ENCODE measurements around the gene CORO1C.

Gene CORO1C

DNA sequence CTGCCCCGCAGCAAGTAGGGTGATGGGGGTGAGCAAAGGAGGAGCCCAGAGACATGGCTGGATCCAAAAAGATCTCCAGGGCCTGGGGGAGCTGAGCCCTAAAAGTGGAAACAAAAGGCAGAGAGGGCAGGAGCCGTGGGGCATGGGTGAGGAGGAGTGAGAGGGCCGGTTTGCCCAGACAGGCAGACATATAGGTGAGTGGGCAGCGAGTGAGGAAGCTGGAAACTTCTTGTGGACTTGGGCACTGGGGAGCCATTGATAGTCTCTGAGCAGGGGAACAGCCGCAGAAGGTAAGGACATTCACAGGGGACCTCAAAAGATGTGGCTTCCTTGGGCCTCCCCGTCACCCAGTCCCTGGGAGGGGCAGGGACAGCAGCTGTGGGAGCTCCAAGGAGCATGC is 116.7 kb downstream of the CORO1C start:
- DNase-seq (ENCODE audit: low read depth): no peak

DNA sequence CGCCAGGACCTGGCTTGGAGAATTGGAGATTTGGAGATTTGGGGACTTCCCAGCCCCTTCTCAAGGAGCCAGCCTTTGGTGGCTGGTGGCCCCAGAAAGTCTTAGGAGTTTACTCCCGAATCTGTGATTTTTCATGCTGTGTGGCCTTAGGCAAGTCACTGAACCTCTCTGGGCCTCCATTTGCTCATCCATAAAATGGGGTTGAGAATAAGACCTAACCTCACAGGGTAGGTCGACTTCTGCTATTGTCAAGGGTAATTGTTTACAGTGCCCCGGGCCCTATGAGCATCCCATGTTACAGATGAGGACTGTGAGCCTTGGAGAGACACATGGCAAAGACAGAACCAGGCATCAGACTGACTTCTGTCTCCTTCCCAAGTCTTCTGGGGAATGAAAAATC is 117.3 kb downstream of the CORO1C start:
- DNase-seq (ENCODE audit: low read depth): no peak

DNA sequence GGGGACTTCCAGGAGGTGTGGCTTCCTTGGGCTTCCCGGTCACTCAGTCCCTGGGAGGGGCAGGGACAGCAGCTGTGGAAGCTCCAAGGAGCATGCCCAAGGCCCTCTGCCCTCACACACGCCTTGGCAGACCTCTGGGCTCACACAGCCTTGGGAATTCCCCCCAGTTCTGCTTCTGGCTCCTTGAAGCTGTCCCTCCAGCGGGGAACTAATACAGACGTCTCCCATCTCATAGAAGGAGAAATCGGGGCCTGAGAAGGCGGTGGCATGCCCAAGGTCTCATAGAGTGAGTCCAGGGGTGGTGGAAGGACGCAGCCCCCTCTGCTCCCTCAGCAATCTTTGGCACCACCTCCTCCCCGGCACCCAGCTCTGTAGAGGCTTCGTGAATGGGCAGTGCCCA is 117.8 kb downstream of the CORO1C start:
- DNase-seq (ENCODE audit: low read depth): no peak

DNA sequence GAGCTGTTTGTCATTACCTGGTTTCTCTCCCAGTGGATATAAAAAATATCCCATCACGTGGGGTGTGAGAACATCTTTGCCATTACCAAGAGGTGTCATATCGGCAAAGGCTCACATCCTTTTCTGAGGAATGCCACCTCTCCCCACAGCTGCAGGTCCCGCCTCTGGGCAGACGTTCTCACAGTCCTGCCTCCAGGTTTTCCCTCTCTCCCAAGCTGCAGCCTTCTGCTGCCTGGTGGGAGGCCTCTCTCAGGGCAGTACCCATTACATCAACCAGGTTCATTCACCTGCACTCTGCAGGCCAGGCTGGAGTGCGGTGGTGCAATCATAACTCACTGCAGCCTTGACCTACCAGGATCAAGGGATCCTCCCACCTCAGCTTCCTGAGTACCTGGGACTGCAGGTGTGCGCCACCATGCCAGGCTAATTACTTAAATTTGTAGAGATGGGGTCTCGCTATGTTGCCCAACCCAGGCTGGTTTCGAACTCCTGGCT is 118.5 kb downstream of the CORO1C start:
- DNase-seq (ENCODE audit: low read depth): no peak

DNA sequence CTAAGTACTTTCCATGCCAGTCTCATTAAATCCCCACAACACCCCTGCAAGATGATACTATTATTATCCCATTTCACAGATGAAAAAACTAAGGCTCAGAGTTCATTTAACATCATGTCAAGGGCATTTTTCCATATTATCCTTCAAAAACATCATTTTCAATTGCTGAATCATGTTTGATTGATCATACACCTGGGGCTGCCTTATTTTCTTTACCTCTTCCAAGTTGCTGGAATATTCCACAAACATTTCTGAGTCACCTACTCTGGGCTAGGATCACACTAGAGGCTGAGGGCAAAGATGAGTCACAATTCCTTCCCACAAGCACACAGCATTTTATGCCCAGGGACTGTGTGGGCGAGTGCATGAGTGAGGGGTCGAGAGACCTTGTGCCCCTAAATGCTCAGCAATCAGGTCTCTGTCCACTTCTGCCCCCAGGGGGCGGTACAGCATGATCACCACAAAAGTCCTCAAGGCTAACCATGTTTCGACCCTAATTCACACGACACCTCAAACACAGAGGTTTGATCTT is 119.4 kb downstream of the CORO1C start:
- no peak for DNase-seq (ENCODE audit: low read depth)

DNA sequence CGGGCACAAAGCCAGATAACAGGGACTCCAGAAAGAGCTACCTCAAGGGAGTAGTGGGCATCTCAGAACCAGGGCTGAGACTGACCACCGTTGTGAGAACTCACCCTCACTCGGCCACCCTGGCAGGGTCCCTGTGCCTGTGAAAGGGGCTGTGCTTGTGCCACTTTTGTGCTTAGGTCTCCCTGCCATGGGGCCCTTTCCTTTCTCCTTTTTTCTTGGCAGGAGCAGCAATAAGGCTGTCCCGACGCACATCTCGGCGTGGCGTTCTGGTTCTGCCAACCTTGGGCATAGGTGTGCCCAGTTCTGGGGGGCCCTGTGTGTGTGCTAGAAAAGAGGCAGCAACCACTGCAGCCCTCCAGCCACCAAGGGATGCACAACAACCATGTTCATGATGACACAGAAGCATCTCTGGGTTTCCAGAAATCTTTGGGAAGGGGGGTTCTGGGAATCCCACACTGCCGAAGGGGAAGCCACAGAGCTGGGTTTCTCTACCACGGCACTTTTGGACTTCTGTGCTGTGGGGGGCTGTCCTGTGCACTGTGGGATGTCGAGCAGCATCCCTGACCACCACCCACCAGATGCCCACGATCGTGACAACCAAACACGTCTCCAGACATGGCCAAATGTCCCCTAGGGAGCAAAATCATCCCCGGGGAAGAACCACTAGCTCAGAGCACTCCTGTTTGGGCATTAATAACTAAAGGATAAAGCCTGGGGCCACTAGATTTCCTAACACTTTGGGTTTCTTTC is 120.3 kb downstream of the CORO1C start:
- no peak for DNase-seq (ENCODE audit: low read depth)

DNA sequence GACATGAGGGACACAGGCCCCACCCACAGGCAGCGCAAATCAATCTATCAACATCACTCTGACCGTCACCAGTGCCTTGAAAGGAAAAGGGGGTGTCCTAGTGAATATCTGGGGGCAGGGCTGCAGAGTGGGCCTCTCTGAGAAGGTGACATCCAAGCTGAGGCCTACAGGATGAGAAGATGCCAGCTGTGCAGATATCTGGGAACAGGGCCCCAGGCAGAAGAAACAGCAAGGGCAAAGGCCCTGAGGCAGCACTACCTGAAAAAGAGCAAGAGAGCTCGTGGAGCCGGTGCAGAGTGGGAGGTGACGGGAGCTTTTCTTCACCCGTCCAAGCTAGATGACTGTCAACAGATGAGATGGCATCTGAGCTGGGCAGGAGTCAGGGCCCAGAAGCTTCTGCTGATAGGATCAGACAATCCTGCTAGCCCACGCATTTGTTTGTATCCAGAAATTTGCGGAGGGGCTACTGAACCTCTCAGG is 120.9 kb downstream of the CORO1C start:
- DNase-seq (ENCODE audit: low read depth): no peak

DNA sequence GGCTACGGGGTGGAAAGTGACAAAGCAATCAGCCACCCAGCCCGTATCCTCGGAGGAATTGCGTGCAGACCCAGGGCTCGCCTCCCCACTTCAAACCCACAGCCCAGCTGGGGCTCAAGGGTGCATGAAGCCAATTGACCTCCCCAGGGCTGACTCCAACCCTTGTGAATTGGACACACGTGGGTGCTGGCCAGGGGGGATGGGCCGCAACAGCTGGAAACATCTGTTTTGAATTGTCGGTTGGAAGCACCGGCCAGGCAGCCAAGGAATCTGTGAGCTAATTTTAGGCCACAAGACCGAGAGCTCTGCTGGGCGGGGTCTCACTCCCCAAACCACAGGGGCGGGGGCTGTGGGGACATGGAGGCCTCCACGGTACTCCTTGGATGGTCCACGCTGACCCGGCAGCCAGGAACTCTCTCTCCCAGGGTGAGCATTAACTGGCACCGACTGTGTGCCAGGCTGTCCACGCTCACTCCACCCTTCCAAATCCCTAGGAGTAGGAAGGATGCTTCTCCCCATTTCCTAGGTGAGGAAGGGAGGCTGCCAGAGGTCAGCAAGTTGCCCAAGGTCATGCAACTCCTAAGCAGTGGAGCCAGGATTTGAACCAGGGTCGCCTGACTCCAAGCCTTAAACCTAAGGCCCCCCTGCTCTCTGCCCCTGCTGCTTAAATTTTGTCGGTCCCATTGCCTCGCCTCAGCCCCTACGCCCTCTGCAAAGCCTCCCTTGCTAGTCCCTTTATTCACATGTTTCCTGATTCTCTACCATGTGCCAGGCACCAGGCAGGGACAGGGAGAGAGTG is 121.6 kb downstream of the CORO1C start:
- DNase-seq (ENCODE audit: low read depth): no peak

DNA sequence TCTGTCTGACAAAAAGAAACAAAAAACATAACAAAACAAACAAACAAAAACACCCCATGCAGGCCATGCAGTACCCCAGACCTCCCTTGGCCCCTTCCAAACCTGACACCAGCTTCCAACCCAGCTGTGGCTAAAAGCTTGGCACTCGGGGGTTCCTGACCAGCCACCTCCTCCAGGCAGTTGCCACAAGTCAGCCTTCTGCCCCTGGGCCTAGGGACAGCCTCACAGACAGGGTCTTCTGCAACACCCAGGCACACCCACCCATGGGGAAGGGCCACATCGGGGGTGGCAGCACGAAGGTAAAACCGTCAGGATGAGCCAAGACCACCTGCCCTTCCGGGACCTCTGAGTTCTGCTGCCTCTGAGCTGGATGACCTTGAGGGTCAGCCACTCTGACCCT is 122.7 kb downstream of the CORO1C start:
- DNase-seq (ENCODE audit: low read depth): no peak

DNA sequence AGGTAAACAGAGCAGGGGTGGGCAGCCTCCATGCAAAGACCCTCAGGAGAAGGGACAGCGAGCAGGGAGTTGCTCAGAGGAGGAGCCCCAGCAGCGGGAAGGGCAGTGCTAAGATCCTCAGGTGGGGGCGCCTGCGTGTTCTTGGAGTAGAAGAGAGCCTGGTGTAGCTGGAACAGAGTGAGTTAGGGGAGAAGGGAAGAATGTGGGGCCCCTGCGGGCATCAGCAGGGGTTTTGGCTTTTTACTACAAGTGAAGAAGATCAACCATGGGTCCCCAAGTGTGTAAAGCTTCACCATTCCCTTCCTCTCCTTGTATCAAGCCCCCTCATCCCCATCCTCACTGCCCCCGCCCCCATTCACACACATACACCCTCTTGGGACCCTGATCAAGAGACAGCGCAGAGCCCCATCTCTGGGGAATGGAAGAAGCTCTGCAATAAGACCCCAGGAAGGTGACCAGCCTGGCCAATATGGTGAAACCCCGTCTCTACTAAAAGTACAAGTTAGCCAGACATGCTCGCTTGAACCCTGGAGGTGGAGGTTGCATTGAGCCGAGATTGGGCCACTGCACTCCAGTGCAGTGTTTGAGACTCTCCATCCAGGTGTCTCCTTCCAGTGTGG is 123.2 kb downstream of the CORO1C start:
- no peak for DNase-seq (ENCODE audit: low read depth)

DNA sequence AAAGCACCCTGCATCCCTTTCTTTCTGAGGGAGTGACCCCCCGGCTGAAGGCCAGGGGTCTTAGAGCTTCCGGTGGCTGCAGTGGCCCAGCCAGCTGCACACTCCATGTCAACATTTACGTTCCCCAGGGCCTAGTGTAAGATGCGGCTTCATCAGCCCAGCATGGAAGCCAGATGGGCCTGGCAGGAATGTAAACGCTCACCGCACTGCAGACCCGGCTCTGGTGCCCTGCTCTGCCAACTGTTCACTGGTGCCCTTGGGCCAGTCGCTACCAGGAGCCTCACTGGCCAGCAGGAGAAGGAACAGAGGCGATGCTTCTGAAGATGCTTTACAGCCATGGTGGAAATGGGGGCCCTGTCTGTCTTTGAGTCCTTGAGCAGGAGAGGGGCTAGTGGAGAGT is 124.8 kb downstream of the CORO1C start:
- DNase-seq (ENCODE audit: low read depth): no peak

DNA sequence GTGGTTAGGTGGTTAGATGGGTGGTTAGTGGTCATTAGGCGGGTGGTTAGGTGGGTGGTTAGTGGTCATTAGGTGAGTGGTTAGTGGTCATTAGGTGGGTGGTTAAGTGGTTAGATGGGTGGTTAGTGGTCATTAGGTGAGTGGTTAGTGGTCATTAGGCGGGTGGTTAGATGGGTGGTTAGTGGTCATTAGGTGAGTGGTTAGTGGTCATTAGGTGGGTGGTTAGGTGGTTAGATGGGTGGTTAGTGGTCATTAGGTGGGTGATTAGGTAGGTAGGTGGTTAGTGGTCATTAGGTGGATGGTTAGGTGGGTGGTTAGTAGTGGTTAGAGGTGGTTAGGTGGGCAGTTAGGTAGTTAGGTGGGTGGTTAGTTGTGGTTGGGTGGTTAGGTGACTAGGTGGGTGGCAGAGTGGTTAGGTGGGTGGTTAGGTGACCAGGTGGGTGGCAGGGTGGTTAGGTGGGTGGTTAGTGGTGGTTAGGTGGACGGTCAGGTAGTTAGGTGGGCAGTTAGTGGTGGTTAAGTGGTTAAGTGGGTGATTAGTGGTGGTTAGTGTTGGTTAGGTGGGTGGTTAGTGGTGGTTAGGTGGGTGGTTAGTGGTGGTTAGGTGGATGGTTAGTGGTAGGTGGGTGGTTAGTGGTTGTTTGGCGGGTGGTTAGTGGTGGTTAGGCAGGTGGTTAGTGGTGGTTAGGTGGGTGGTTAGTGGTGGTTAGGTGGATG is 125.5 kb downstream of the CORO1C start:
- no peak for DNase-seq (ENCODE audit: low read depth)

DNA sequence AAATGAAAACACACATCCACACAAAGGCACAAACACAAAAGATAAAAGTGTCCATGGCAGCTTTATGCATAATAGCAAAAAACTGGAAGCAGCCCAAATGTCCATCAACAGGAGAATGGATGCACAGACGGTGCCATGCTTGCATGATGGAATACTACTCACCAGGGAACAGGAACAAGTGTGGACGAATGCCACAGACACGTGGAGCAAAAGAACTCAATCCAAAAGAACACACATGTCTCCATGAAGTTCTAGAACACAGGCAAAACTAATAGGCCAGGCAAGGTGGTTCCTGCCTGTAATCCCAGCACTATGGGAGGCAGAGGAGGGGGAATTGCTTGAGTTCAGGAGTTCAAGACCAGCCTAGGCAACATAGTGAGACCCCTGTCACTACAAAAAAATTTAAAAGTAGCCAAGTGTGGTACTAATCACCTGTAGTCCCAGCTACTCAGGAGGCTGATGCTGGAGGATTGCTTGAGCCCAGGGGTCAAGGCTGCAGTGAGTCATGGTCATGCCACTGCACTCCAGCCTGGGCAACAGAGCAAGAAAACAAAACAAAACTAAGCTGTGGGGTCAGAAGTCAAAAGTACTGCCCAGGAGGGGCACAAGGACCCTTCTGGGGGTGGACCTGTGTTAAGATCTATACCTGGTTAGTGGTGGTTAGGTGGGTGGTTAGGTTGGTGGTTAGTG is 126.2 kb downstream of the CORO1C start:
- DNase-seq (ENCODE audit: low read depth): no peak

DNA sequence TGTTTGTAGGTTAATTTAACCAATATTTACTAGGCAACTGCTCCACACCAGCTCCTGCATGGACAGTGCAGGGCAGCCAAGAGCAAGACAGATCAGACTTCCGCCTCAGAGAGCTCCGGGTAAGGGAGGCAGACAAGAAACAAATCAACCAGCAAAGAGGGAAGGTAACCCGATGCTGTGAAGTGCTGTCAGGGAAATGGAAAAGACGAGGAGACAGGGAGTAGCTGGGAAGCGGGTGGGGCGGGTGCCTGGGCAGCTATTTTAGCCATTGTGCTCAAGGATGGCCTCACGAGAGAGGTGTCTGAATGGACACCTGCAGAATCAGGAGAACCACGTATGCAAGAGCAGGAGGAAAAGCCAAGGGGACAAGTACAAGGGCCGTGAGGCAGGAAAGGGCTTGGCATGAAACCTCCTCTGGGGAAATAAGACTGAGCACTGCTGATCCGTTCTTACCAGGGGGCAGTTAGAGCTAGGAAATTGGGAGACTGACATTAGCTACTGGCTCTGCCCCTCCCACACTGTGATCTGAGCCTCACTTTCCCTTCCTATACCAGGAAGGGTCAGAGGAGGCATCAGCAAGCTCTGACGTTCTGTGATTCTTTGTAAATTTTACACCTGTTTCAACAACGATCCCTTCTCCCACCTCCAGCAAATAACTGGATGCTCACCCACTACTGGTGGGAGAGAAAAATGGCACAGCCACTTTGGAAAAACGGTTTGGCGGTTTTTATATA is 126.9 kb downstream of the CORO1C start:
- DNase-seq (ENCODE audit: low read depth): no peak

DNA sequence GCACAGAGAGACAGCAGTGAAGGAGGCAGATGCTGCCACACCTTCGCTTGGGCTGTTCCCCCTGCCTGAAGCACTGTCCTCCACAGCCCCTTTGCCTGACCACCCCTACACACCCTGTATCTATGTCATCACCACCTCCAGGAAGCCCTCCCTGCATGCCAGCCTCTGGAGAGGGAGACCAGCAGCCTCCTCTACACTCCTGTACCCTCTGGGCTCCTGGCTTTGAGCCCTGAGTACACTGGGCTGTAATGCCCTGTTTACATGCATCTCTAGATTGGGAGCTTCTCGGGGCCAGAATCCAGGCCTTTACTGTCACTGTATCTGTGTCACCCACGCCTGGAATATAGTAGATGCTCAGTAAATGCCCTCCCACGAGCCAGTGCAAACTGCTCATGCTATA is 127.6 kb downstream of the CORO1C start:
- no peak for DNase-seq (ENCODE audit: low read depth)

DNA sequence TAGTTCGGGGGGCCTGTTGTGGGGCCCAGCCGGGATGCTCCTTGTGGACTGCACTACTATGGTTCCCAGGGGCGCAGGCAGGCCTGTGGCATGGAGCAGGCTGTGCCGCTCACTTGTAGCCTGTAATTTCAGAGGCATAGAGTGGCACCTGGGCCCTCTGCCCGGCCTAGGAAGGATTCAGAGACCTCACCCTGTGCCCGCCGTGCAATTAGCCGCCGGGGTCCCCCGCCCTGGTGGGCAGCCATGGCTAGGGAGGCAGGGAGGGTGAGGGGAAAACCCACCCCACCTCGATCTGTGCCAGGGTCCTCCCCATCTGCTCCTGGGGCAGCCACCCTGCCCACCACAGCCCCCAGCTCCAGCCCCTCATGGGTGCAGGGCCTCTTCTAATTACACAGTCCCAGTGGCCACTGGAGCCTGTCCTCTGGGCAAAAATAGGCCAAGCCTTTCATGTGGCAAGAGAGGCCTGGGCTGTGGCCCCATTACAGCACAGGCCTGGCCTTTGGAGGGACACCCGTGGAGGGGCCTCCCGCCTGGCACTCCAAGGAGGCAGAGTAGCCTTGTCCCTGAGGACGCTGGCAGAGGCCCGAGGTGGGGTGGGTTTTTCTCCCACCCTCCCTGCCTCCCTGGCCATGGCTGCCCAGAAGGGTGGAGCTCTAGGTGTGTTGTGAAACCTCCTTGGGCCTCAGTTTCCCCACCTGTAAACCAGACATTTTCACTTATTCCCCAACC is 128.2 kb downstream of the CORO1C start:
- no peak for DNase-seq (ENCODE audit: low read depth)

DNA sequence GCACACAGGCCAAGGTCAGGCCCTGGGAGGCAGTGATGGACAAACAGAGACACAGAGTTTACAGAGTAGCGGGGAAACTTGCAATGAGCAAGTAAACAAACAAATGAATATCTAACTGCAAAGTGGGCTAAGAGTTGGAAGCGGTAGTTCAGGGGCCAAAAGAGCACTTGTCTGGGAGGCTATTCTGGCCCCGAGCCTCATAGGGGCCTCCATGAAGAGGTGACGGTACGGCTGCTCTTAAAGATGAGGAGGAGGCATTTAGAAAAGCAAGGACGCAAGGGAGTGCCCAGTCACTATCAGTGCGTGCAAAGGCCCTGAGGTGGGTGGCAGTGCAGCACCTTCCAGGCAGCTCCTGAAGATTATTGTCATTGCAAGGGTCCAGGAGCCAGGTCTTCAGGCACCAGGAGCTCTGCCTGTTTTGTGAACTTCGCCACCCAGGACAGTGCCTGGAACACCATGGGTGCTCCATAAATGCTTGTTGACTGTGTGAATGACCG is 129.1 kb downstream of the CORO1C start:
- DNase-seq (ENCODE audit: low read depth): no peak

DNA sequence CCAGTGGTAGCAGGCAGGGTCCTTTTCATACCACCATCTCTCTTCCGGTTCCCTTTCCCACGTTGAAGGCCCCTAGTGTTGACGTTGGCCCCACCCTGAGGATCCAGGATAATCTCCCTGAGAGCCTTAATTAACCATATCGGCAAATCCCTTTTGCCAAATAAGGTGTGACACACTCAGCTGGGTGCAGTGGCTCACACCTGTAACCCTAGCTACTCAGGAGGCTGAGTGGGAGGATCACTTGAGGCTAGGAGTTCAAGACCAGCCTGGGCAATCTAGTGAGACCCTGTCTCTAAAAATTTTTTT is 130.7 kb downstream of the CORO1C start:
- DNase-seq (ENCODE audit: low read depth): no peak

DNA sequence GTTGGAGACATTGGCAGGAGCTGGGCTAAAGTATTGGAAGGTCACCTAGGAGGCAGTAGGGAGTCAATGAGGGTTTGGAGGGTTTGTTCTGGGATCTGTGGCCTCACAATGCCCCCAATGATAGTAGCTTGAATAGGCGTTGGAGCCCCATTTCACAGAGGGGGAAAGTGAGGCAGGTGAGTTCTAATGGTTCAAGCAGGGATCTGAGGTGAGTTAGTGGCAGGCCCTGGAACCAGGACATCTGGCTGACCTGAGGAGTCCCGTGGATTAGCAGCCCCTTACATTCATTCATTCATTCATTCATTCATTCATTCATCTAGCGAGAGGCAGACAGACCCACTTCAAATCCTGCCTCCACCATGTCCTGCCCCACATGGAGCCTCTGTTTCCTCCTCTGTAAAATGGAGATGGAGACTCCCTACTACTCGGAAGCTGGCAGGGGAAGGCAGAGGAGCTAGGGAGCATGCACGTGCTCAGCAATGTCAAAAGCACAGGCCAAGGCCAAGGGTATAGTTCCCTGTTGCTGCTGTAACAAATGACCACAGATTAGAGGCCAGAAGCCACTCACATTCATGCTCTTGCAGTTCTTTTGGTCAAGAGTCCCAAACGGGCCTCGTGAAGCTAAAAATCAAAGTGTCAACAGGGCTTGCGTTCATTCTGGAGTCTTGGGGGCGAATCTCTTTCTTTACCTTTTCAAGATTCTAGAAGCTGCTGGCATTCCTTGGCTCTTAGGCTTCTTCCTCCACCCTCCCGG is 131.2 kb downstream of the CORO1C start:
- DNase-seq (ENCODE audit: low read depth): no peak
